ENCODE data around the gene DCC. TPM values are rescaled to one million over a fixed set of nuclear protein-coding genes. Genes with fewer than 3 reads are reported as not detected.

DCC gene
- total RNA-seq, 1 donor from 2014 or later, result not detected

- Mint-ChIP-seq H3K36me3 (ENCODE audit: low read depth) (no peaks in the 10 kb centered on the region), H3K9me3 (ENCODE audit: low read depth) (no peaks in the 10 kb centered on the region), H3K4me3 (ENCODE audit: unreplicated experiment) (no peak overlapping the region), H3K27ac (ENCODE audit: unreplicated experiment) (no peak overlapping the region), H3K27me3 (ENCODE audit: low read depth) (no peaks in the 10 kb centered on the region), H3K4me1 (ENCODE audit: low read depth) (no peaks in the 10 kb centered on the region)
- TF ChIP-seq CTCF (IDR thresholded peaks at IDR 0.05), result no peak
- DNase-seq (ENCODE audit: low spot score), result no peak
Measured at GRCh38 chr18:52386306-52386705, 46.3 kb downstream of the DCC start.

- H3K36me3 Mint-ChIP-seq (ENCODE audit: low read depth), result no peaks in the 10 kb centered on the region
- H3K4me3 Mint-ChIP-seq (ENCODE audit: unreplicated experiment), result no peak overlapping the region
- H3K4me1 Mint-ChIP-seq (ENCODE audit: low read depth), result no peaks in the 10 kb centered on the region
- no peak for DNase-seq (ENCODE audit: low spot score)
- no peak for TF ChIP-seq CTCF (IDR thresholded peaks at IDR 0.05)
- H3K27ac Mint-ChIP-seq (ENCODE audit: unreplicated experiment), result no peak overlapping the region
- no peaks in the 10 kb centered on the region for H3K27me3 Mint-ChIP-seq (ENCODE audit: low read depth)
- no peaks in the 10 kb centered on the region for H3K9me3 Mint-ChIP-seq (ENCODE audit: low read depth)
Measured at GRCh38 chr18:52387175-52387574, 47.2 kb downstream of the DCC start.

- Mint-ChIP-seq H3K36me3 (ENCODE audit: low read depth) (no peaks in the 10 kb centered on the region), H3K4me1 (ENCODE audit: low read depth) (no peaks in the 10 kb centered on the region), H3K4me3 (ENCODE audit: unreplicated experiment) (no peak overlapping the region), H3K27ac (ENCODE audit: unreplicated experiment) (no peak overlapping the region), H3K27me3 (ENCODE audit: low read depth) (no peaks in the 10 kb centered on the region), H3K9me3 (ENCODE audit: low read depth) (no peaks in the 10 kb centered on the region)
- no peak for TF ChIP-seq CTCF (IDR thresholded peaks at IDR 0.05)
- no peak for DNase-seq (ENCODE audit: low spot score)
Measured at GRCh38 chr18:52391810-52392559, 52.0 kb downstream of the DCC start.

- no peaks in the 10 kb centered on the region for H3K27me3 Mint-ChIP-seq (ENCODE audit: low read depth)
- no peaks in the 10 kb centered on the region for H3K36me3 Mint-ChIP-seq (ENCODE audit: low read depth)
- H3K4me1 Mint-ChIP-seq (ENCODE audit: low read depth), result no peaks in the 10 kb centered on the region
- H3K9me3 Mint-ChIP-seq (ENCODE audit: low read depth), result no peaks in the 10 kb centered on the region
- DNase-seq (ENCODE audit: low spot score), result no peak
- no peak overlapping the region for H3K27ac Mint-ChIP-seq (ENCODE audit: unreplicated experiment)
- TF ChIP-seq CTCF (IDR thresholded peaks at IDR 0.05), result no peak
- no peak overlapping the region for H3K4me3 Mint-ChIP-seq (ENCODE audit: unreplicated experiment)
Measured at GRCh38 chr18:52394602-52395001, 54.6 kb downstream of the DCC start.

- no peak for TF ChIP-seq CTCF (IDR thresholded peaks at IDR 0.05)
- no peak overlapping the region for H3K4me3 Mint-ChIP-seq (ENCODE audit: unreplicated experiment)
- no peaks in the 10 kb centered on the region for H3K36me3 Mint-ChIP-seq (ENCODE audit: low read depth)
- no peaks in the 10 kb centered on the region for H3K27me3 Mint-ChIP-seq (ENCODE audit: low read depth)
- H3K27ac Mint-ChIP-seq (ENCODE audit: unreplicated experiment), result no peak overlapping the region
- no peaks in the 10 kb centered on the region for H3K4me1 Mint-ChIP-seq (ENCODE audit: low read depth)
- no peak for DNase-seq (ENCODE audit: low spot score)
- H3K9me3 Mint-ChIP-seq (ENCODE audit: low read depth), result no peaks in the 10 kb centered on the region
Measured at GRCh38 chr18:52395146-52395852, 55.3 kb downstream of the DCC start.

All from chondrocyte (in vitro differentiated cells).